ENCODE data around the gene GNRHR.
A peak's percentile ranks its signal among the peaks of the same experiment; 100 is the strongest.
"Not testable (repeated sequence)": the region's sequence is repeated elsewhere in the genome, so short reads cannot be mapped to it uniquely, and the experiment has no call there.

The GNRHR gene

GRCh38 chr4:67750691-67751090 lies 3.5 kb downstream of the GNRHR start:
- H3K36me3 Mint-ChIP-seq (ENCODE audit: insufficient read depth) = peaks cover 3% of the 10 kb centered on the region
- no peak overlapping the region for H3K27ac Mint-ChIP-seq
- no peak overlapping the region for H3K4me3 Mint-ChIP-seq
- no peak for DNase-seq
- ATAC-seq (replicated peaks) = no peak
- H3K9me3 Mint-ChIP-seq = no peaks in the 10 kb centered on the region
- H3K4me1 Mint-ChIP-seq (ENCODE audit: low read depth in 2 of 2) = no peaks in the 10 kb centered on the region
- no peaks in the 10 kb centered on the region for H3K27me3 Mint-ChIP-seq

DNA sequence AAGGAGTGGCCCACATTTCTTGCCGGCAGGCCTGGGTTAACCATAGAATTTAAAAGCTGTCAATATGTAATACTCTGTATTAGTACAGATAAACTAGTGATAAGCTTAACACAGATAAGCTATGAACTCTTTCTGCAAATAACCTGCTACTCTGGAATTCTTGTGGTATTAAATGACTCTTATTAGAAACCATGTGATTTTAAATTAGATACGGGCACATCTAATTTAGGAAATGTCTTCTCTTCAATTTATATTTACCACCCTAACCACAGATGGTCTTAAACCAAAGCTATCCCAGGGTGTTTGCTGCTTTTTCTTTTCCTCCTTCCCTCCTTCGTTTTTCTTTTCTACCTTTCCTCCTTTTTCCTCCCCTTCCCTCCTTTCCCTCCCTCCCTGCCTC lies 4.9 kb downstream of the GNRHR start:
- no peaks in the 10 kb centered on the region for H3K4me1 Mint-ChIP-seq (ENCODE audit: low read depth in 2 of 2)

GRCh38 chr4:67746797-67747495 lies 7.2 kb downstream of the GNRHR start:
- Mint-ChIP-seq H3K36me3 (ENCODE audit: insufficient read depth) (peaks cover under 1% of the 10 kb centered on the region), H3K4me3 (no peak overlapping the region), H3K9me3 (no peaks in the 10 kb centered on the region), H3K27me3 (no peaks in the 10 kb centered on the region), H3K4me1 (ENCODE audit: low read depth in 2 of 2) (no peaks in the 10 kb centered on the region), H3K27ac (no peak overlapping the region)
- DNase-seq (no peak), ATAC-seq (replicated peaks) (no peak)

More for the DNA sequence above, 4.9 kb downstream of the GNRHR start:
- no peak overlapping the region for H3K27ac Mint-ChIP-seq
- no peak overlapping the region for H3K4me3 Mint-ChIP-seq
- H3K27me3 Mint-ChIP-seq = no peaks in the 10 kb centered on the region
- no peak for ATAC-seq (replicated peaks)
- H3K9me3 Mint-ChIP-seq = no peaks in the 10 kb centered on the region
- H3K36me3 Mint-ChIP-seq (ENCODE audit: insufficient read depth) = peaks cover 3% of the 10 kb centered on the region
- DNase-seq = no peak

DNA sequence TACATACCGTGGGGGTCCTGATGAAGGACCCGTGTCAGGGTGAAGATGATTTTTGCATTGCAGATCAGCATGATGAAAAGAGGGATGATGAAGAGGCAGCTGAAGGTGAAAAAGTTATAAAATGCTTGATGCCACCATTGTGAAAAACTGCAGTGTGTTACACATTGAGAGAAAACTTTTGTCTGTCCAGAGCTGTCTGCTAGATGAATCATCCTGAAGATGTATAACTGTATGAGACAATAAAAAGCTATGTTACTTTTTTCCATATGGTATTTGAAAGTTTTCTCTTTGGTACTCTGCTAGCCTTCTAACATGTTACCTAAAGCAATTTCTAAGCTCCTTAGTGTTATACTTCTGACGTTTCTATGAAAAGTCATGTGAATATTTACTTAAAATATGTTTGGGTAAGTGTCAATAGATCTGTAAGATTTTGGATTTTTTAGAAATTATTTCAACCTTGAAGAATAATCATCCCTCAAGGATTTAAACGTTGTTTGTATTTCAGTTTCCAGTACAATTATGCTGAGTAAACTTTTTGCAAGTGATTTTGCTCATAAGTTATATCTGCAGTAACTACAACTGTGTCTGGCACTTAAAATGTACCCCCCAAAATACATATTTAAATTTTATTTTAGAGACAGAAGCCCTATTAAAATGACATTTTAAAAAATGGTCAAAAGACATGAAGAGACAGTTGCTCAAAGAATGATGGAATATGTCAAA lies 9.5 kb downstream of the GNRHR start:
- no peaks in the 10 kb centered on the region for H3K27me3 Mint-ChIP-seq
- no peak for DNase-seq
- no peaks in the 10 kb centered on the region for H3K36me3 Mint-ChIP-seq (ENCODE audit: insufficient read depth)
- H3K27ac Mint-ChIP-seq = no peak overlapping the region
- H3K4me1 Mint-ChIP-seq (ENCODE audit: low read depth in 2 of 2) = peaks cover 0 to 7% of the 10 kb centered on the region in 2 donors
- H3K9me3 Mint-ChIP-seq = no peaks in the 10 kb centered on the region
- ATAC-seq (replicated peaks) = no peak
- no peak overlapping the region for H3K4me3 Mint-ChIP-seq

GRCh38 chr4:67743194-67743593 lies 11.0 kb downstream of the GNRHR start:
- DNase-seq = no peak
- Mint-ChIP-seq H3K4me1 (ENCODE audit: low read depth in 2 of 2) (peaks cover 0 to 7% of the 10 kb centered on the region in 2 donors), H3K36me3 (ENCODE audit: insufficient read depth) (no peaks in the 10 kb centered on the region), H3K27ac (no peak overlapping the region), H3K9me3 (no peaks in the 10 kb centered on the region), H3K4me3 (no peak overlapping the region), H3K27me3 (no peaks in the 10 kb centered on the region)
- ATAC-seq (replicated peaks) = no peak

GRCh38 chr4:67736262-67736661 lies 17.9 kb downstream of the GNRHR start:
- ATAC-seq (replicated peaks) (no peak), DNase-seq (no peak)
- Mint-ChIP-seq H3K27me3 (no peaks in the 10 kb centered on the region), H3K36me3 (ENCODE audit: insufficient read depth) (no peaks in the 10 kb centered on the region), H3K27ac (no peak overlapping the region), H3K4me3 (no peak overlapping the region), H3K9me3 (no peaks in the 10 kb centered on the region), H3K4me1 (ENCODE audit: low read depth in 2 of 2) (peaks cover 0 to 7% of the 10 kb centered on the region in 2 donors)

DNA sequence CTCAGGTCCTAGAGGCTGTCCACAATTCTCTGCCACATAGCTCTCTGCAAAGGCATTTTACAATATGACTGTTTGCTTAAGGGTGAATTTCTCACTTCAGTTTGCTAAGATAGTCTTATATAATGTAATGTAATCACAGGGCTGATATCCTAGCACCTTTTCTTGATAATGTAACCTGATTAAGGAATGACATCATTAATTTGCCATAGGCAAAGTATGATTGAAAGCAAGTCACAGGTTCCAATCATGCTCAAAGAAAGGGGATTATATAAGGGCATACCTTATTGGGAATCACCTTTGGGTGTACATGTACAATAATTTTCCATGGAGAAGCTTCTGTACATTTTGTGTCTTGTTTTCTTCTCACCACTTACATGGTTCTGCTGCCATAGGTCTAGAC lies 18.9 kb downstream of the GNRHR start:
- Mint-ChIP-seq H3K4me1 (ENCODE audit: low read depth in 2 of 2) (peaks cover 0 to 5% of the 10 kb centered on the region in 2 donors), H3K9me3 (no peaks in the 10 kb centered on the region), H3K4me3 (no peak overlapping the region), H3K36me3 (ENCODE audit: insufficient read depth) (no peaks in the 10 kb centered on the region), H3K27me3 (no peaks in the 10 kb centered on the region), H3K27ac (no peak overlapping the region)
- DNase-seq (no peak), ATAC-seq (replicated peaks) (no peak)

- not testable (repeated sequence) for H3K4me3 Mint-ChIP-seq; H3K27ac Mint-ChIP-seq; H3K9me3 Mint-ChIP-seq; H3K4me1 Mint-ChIP-seq (ENCODE audit: low read depth in 2 of 2); DNase-seq; H3K36me3 Mint-ChIP-seq (ENCODE audit: insufficient read depth); ATAC-seq (replicated peaks); H3K27me3 Mint-ChIP-seq
Observed at GRCh38 chr4:67730511-67730910, 23.7 kb downstream of the GNRHR start.

DNA sequence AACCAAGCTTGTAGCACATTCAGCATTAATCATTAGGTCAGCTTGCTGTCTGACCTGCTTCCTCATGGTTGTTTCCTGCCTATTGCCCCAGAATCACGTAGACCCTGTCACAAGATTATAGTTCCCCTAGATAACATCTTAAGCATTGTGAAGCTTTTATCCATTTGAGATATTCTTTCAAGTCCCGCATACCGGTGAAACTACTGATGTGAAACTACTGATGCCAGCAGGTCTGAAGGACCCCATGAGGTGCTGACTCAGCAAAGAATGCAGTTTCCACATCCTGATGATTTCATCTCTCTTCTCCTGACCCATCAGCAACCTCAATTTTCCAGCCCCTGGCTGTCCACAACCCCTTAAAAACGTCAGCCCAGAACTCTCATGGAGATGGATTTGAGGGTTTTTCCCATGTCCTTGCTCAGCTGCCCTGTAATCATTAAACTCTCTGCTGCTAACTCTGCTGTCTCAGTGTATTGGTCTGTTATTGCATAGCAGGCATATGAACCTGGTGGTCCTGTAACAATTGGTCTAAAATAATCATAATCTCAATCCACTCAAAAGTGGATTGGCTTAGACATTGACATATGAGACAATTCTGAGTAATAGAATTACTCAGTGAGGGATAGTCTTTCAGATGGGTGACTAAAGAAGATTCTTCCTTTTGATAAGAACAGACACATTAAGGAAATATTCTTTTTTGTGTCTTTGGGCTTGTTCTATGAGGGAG lies 26.9 kb downstream of the GNRHR start:
- no peak for DNase-seq
- Mint-ChIP-seq H3K4me1 (ENCODE audit: low read depth in 2 of 2) (peaks cover 0 to 3% of the 10 kb centered on the region in 2 donors), H3K36me3 (ENCODE audit: insufficient read depth) (no peaks in the 10 kb centered on the region), H3K27me3 (no peaks in the 10 kb centered on the region), H3K27ac (peak overlapping the region in 1 of 2 donors; percentile 23), H3K4me3 (no peak overlapping the region), H3K9me3 (peaks cover 0 to 3% of the 10 kb centered on the region in 2 donors)
- ATAC-seq (replicated peaks) = no peak

- Mint-ChIP-seq H3K4me3 (no peak overlapping the region), H3K27ac (no peak overlapping the region), H3K9me3 (peaks cover 0 to 3% of the 10 kb centered on the region in 2 donors), H3K4me1 (ENCODE audit: low read depth in 2 of 2) (peaks cover 0 to 3% of the 10 kb centered on the region in 2 donors), H3K27me3 (no peaks in the 10 kb centered on the region), H3K36me3 (ENCODE audit: insufficient read depth) (no peaks in the 10 kb centered on the region)
- DNase-seq (no peak), ATAC-seq (replicated peaks) (no peak)
Observed at GRCh38 chr4:67725981-67726380, 28.2 kb downstream of the GNRHR start.

GRCh38 chr4:67725132-67725531 lies 29.1 kb downstream of the GNRHR start:
- DNase-seq = no peak

GRCh38 chr4:67723949-67724348 lies 30.2 kb downstream of the GNRHR start:
- H3K27me3 Mint-ChIP-seq = no peaks in the 10 kb centered on the region
- H3K36me3 Mint-ChIP-seq (ENCODE audit: insufficient read depth) = no peaks in the 10 kb centered on the region
- no peak overlapping the region for H3K27ac Mint-ChIP-seq
- DNase-seq (no peak), ATAC-seq (replicated peaks) (no peak)
- H3K9me3 Mint-ChIP-seq = peaks cover 0 to 3% of the 10 kb centered on the region in 2 donors
- H3K4me1 Mint-ChIP-seq (ENCODE audit: low read depth in 2 of 2) = peaks cover 0 to 3% of the 10 kb centered on the region in 2 donors
- H3K4me3 Mint-ChIP-seq = no peak overlapping the region

More at GRCh38 chr4:67725132-67725531, 29.1 kb downstream of the GNRHR start:
- H3K27ac Mint-ChIP-seq = no peak overlapping the region
- no peak overlapping the region for H3K4me3 Mint-ChIP-seq
- H3K4me1 Mint-ChIP-seq (ENCODE audit: low read depth in 2 of 2) = peaks cover 0 to 3% of the 10 kb centered on the region in 2 donors
- peaks cover 0 to 3% of the 10 kb centered on the region in 2 donors for H3K9me3 Mint-ChIP-seq
- H3K36me3 Mint-ChIP-seq (ENCODE audit: insufficient read depth) = no peaks in the 10 kb centered on the region
- ATAC-seq (replicated peaks) = no peak
- no peaks in the 10 kb centered on the region for H3K27me3 Mint-ChIP-seq

DNA sequence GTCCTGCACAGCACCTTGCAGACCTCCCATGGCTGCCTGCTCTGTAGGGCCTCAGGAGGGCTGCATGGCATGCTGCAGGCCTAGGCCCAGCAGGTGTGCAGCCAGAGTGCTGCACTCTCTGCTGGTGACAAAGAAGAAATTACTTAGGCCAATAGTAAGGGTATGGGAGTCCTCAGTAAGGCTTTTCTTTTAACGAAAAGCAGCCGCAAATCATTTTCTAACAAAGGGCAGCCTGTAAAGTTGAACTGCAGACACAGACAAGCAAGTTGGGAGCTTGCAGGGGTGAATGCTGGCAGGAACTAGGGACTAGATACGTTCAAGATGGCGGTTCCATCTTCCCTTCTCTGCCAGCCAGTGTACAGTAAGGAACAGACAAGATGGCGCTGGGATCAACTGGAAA lies 30.8 kb downstream of the GNRHR start:
- ATAC-seq (replicated peaks) (no peak), DNase-seq (no peak)
- H3K27me3 Mint-ChIP-seq = no peaks in the 10 kb centered on the region
- peaks cover 0 to 3% of the 10 kb centered on the region in 2 donors for H3K9me3 Mint-ChIP-seq
- H3K36me3 Mint-ChIP-seq (ENCODE audit: insufficient read depth) = no peaks in the 10 kb centered on the region
- H3K4me1 Mint-ChIP-seq (ENCODE audit: low read depth in 2 of 2) = peaks cover 0 to 3% of the 10 kb centered on the region in 2 donors
- no peak overlapping the region for H3K4me3 Mint-ChIP-seq
- H3K27ac Mint-ChIP-seq = no peak overlapping the region
